Ramos (cell line): ENCODE results near the gene LCMT1.
"Not testable (repeated sequence)": the region's sequence is repeated elsewhere in the genome, so short reads cannot be mapped to it uniquely, and the experiment has no call there.

Experiments
- in situ Hi-C: fragments of 300-500 bp; cut with MboI; formaldehyde crosslinking; loops from one replicate; pipeline ENCODE4 v1.14.3; 2022; ENCODE audit warnings: low sequenced_read_pairs; ENCODE audit not compliant: unreplicated experiment

The LCMT1 gene

DNA sequence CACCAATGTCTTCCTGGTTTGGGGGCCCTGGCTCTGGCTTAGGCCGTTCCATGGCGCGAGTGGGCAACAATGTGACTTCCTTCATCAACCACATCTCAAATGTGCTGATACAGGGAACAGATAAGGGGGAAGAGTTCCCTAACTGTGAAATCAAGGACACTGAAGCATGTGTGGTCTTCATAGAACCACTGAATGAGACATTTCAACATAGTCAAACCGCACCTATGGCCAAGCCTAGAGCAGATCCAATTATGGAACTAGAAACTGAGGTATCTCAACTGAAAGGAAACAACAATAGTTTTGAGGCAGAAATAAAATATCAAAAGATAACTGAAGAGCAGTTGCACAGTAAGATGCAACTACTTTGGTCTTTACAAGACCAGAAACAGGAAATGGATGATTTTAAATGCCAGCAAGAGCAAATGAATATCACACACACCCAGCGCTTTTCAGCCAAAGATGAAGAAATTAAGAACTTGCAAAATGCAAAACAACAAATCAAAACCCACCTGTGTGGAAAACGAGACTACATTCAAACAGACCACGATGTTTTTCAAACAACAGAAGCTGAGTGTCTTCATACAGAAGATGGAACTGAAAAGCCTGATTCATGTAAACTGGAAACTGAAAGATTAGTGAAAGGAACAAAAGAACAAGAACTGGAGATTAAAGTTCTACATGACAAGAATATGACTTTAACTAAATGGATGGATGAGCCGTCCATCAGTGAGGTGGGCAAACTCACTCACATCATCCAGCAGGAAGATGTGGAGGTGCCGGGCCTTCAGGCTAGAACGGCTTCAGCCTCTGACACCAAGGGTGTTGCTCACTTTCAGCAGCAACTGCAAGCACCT, 18.1 kb upstream of the LCMT1 start:
- in situ Hi-C loops: no loop called here

DNA sequence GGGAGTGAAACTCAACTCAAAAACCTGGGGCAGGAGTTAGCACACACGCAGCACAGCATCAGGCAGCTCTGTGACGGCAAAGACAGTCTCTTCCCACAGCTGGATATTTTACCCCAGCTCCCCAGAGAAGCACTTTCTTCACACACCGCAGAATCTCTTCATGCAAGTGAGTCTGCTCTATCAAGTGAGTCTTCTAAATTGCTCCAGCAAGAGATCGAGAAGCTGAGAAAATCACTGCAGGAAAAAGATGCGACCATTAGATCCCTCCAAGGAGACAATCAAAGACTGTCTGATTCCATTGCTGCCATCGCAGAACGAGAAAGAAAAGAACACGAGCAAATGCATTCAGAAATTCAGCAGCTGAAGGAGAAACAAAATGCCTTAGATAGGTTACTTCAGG, 16.9 kb upstream of the LCMT1 start:
- in situ Hi-C loops: no loop called here

DNA sequence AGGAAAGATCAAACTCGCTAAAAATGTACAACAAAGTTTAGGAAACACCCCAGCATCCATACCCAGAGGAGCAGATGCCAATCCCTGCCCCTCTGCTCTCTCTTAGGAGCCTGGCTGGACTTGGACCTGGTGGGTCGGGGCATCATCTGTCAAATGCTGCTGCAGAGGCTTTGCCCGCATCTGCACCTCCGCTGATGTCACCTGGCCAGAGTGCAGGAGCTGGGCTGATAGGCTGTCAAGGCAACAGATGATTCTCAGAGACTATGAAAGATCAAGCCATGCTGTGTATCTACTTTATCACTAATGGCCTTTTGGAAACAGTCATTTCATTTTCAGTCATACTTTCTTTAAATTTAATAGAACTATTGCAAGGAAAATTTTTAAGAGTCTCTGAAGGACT, 15.9 kb upstream of the LCMT1 start:
- in situ Hi-C loops: no loop called here

DNA sequence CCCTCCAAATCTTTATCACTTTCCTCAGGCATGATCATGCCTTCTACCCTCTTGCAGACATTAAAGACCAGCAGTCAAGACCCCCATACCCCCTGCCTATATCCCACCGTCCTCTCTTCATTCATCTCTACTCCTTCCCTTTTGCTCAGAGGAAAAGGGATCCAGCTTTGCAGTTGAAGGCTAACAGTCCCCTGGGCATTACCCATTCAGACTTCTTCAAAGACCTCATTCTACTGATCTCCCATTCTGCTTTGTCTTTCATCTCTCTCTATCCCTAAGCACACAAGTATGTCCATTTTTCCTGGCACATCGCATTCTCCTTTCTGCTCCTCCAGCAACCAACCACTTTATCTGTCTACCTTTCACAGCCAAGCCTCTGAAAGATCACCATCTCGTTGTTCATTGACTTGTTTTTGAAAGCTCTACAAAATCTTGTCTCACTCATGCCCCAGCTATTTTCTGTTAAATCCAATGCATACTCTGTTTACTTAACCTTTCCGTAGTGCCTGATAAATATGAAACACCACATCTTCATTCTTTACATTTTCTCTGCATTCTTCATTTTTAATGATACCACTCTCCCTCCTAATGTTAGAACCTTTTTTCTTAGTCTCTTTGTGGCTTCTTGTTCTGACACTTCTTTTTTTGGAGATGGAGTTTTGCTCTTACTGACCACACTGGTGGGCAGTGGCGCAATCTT, 14.1 kb upstream of the LCMT1 start:
- in situ Hi-C loops: no loop called here

DNA sequence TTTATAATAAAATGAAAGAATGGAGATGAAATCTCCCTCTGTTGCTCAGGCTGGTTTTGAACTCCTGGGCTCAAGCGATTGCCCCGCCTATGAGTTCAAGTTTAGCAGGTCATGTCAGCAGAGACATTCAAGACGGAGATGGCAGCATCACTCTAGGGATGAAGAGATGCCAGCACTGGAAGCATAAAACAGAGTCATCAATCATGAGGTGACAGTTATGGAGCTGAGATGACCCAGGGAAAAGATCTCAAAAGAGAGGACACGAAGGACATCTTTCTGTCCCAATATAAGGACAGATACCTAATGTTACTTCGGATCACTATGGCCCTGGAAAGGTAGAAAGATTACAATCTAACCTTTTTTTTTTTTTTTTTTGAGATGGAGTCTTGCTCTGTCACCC, 11.0 kb upstream of the LCMT1 start:
- in situ Hi-C loops: no loop called here

DNA sequence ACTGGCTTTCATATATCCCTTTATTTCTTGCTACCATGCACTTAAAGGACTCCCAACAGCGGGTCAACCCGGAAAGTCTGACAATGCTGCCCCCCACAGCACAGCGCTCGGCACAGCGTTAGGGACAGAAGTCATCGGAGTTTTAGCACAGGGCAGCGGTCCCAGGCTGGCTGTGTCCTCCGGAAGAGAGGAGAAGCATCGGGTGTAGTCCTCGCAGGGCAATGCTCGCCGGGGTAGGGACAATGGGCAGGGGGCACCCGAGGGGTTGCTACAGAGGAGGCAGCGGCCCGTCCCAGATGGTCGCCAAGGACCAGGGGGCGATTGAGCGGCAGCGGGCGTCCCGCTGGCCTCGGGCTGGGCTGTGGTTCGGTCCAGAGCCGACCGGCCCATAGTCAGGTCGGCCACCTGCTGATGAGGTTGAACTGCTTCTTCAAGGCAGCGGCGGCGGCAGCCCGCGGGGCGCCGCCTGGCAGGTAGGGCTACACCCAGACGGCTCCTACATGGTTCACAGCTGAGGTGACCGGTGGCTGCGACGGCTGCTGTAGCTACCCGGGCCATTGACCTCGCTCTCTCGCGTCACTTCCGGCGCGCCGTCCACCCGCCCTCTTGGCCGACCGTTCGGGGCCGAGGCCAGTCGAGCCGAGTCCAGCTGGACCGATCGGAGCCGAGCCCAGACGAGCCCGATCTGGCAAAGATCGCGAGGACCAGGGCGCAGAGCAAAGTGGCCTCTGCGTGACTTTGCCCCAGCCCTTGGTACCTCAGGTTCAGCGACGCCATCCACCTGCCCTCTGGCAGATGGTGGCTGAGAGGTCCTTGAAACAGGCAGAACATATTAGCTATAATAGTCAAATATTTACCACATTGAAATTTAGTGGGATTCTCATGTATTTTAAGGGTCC, 4.7 kb upstream of the LCMT1 start:
- in situ Hi-C loops: loop anchor here (5.0 kb wide), 1 partner anchor 45 kb away; no protein-coding TSS in a partner anchor

DNA sequence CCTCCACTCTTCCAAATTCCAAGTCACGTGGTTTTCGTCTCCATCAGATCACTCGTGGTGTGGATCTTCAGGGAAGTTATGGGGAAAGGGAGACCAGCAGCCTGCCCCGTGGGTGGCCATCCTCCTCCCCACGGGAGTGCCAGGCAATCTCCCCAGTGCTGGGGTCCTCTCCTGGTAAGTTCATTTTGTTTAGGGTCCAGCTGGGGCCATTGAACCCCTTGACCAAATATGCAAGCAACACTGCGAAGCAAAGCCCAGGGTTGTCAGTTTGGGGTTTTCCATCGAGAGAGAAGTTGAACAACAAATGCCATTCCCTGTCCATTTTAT, 4.1 kb upstream of the LCMT1 start:
- in situ Hi-C loops: loop anchor here (5.0 kb wide), 1 partner anchor 45 kb away; no protein-coding TSS in a partner anchor

DNA sequence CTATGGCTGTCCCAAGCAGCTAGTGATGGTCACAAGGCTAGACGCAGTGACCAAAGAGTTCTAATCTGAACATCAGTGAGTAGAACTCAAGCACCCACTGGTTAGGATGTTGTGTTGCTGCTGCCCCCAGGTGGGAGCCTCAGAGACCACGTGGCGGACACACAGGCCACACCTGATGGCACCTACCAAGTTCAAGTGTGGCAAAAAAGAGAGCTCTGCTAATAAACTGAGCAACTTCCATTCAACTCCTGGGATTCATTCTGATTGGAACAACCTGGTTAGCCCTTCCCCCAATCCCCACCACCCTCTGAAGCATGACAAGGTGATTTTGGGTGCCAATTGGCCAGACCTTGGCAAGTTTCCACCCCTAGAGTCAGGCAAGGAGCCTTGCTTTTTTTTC, 3.5 kb upstream of the LCMT1 start:
- in situ Hi-C loops: loop anchor here (5.0 kb wide), 1 partner anchor 46 kb away; no protein-coding TSS in a partner anchor

DNA sequence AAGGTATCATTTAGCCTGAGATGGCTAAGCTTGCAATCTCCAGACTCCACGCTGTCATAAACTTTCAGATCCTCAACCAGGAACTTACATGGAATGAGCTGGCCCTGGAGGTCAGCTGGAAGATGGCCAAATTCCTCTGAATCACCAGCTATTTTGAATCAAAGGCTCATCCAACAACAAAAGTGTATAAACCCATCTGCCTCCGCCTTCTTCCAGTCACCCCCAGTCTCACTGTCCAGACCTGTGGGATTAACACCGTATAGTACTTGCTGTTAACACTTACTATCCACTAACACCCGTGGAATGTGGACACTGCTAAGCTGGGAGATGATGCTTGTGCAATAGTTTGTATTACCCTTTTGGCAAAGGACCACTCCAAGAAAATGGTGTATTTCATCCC, 1.9 kb upstream of the LCMT1 start:
- in situ Hi-C loops: loop anchor here (5.0 kb wide), 1 partner anchor 47 kb away; no protein-coding TSS in a partner anchor

DNA sequence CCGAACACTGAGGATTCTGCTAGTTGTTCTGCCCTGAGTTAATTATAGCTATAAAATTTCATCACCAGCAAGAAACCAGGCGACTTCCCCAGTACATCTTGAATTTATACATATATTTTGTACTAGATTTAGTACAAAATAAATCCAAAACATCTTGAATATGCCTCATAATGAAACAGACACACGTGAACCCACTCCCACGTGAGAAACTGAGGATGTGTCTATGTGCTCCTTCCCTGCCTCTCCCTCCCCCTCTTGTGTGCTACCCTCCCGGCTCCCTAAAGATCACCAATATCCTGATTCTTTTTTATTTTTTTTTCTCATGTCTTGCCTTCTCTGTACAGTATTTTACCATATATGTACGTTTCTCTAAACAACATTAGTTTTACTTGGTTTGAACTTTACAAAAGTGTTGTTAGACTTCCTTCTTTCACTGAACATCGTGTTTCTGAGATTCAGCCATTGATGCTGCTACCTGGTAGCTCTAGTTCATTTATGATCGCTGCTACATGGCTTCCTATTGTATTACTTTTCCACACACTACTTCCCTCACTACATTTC, 1.1 kb upstream of the LCMT1 start:
- in situ Hi-C loops: no loop called here

DNA sequence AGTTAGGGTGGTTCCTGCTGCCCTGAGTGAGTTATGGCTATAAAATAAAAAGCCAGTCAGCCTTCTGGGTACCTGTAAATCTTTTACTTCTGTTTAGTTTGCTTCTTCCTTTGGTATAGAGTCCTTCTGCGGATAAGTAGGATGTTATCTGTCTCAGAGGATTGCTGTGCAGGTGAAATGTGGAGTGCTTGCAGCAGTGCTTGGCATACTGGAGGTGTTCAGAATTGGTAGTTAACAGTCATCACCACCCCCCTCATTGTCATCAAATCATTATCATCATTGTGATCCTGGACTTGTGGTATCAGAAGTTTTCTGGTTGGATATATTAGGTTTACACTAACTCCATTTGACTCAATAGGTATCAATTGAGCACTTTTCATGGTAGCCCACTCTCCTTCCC, 2.6 kb downstream of the LCMT1 start:
- in situ Hi-C loops: no loop called here

DNA sequence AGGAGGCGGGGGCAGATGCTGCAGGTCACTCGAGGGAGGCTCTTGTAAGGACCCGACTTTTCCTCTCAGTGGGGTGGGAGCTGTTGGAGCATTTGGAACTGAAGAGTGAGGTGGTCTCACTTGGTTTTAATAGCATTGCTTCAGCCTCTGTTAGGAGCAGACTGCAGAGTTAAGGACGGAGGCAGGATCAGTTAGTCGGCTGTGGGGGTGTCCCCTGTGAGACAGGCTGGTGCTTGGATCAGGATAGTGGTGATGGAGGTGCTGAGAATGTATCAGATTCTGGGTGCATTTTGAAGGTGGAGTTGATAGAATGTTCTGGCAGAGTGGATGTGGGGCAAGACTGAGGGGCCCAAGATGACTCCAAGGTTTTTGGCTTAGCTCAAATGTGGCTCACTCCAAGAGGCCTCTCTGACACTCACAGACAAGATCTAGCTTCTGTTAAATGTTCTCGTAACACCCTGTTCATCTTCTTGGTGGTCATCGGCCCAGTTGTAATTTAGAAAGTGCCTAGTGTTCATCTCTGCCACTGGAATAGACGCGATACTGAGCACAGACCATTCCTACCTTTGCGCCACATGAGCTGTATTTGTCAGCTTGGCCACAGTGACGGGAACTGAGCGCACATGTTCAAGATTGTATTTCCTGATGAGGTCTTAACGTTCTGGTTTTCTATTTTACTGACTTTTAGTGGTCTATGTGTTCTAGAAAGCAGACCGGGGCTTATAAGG, 7.5 kb downstream of the LCMT1 start:
- in situ Hi-C loops: no loop called here

DNA sequence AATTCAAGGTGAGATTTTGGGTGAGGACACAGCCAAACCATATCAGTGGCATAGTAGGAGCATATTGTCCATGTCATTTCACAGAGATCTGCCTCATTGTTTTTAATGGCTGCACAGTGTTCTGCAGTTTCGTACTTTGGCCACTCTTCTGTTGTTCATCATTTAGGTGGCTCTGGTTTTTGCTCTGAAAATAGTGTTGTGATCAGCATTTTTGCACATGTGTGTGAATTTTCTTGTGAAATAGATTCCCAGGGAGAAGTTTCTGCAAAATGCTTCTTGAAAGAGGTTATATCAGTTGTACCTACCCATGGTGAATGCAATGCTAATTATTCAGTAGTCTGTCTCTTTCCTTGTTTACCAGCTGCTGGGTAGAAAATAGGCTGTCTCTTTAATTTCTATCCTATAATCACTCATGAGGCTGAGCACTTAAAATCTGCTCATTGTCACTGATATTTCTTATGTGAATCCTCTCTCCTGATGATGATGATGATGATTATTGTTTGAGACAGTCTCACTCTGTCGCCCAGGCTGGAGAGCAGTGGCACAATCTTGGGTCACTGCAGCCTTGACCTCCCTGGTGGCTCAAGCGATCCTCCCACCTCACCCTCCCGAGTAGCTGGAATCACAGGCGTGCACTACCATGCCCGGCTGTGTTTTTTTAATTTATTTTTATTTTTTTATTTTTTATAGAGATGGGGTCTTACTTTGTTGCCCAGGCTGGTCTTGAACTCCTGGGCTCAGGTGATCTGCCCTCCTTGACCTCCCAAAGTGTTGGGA, 10.5 kb downstream of the LCMT1 start:
- in situ Hi-C loops: no loop called here

DNA sequence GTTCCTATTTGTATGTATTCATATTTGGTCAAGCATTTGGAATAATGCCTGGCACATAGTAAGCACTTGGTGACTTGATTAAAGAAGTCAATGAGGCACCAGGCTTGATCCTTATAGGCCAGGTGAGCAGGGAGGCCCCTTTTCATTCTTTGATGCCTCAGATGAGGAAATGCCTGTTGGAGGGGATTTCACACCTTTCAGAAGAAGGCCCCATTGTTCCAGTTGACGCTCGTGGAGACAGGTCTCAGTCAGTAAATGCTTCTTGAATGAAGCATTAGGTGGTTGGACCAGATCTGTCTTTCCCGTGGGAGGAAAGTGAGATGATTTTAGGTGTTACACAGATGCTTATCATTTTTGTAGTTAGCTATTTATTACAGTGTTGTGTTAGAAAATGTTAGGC, 13.0 kb downstream of the LCMT1 start:
- in situ Hi-C loops: no loop called here

DNA sequence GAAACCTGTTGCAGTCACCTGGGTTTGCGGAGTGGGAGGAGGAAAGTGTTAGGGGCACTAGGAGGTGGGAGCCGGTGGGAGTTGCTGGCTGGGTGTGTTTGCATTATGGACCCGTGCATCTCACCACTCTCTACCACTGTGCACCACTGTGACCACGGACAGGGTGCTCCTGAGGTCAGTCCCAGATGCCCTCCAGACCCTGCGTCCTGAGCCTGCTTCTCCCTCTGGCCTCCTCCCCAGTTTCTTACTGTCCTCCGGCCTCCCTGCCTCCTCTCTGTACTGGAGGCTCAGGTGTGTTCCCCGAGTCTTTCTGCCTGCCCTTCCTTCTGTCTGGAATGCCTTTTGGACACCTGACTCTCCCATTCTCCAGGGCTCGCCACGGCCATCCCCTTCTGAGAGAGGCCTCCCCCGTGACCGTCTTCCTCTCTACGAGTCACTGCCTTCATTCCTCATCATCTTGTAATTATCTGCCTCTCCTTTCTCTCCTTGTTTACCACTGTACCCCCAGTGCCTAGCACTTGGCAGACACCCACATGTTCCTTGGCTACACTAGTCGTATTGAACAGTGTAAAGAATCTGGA, 14.6 kb downstream of the LCMT1 start:
- in situ Hi-C loops: not testable (repeated sequence)

DNA sequence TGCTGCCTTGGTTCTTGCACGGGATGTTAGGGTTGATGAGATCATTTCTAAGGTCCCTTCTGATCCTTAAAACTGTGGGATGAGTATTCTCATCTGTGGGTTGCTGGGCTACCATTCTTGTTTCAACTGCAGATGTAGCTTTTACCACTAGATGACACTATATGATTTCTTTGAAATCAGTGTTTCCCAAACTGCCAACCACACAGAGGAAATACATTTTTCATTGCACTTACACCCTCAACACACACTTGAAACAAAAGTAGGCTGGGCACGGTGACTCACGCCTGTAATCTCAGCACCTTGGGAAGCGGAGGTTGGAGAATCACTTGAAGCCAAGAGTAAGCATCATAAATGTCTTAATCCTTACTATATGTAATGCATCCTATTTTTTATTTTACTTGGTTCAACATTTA, 15.3 kb downstream of the LCMT1 start:
- in situ Hi-C loops: no loop called here

DNA sequence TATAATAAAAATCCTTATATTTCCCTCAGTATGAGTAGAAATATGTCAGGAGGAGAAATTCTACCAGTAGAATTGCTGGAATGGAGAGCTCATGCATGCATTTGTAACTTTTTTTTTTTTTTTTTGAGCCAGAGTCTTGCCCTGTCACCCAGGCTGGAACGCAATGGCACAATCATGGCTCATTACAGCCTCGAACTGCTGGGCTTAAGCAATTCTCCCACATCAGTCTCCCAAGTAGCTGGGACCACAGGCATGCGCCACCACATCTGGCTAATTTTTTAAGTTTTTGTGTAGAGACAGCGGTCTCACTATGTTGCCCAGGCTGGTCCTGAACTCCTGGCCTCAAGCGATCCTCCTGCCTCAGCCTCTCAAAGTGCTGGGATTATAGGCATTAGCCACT, 21.2 kb downstream of the LCMT1 start:
- in situ Hi-C loops: not testable (repeated sequence)

DNA sequence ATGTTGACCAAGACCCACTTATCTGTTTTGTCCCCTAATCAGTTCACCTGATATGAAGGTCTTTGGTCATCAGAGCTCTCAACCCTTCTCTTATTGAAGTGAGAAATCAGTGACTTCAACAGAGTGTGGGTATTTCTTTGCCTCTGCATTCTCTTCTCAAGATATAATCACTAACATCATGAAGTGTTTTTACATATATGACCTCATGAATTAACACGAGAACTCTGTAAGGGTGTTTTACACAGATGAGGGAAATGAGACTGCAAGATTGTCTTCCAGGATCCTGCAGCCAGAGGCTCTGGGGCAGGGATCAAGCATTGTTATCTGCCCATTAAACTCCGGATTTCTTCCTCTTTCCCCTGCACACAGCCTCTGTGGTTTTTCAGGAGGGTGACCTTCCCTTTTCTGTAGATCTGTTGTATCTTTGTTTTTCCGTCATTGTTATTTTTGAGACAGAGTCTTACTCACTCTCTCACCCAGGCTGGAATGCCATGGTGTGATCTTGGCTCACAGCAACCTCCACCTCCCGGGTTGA, 22.7 kb downstream of the LCMT1 start:
- in situ Hi-C loops: no loop called here
